Measurements from ENCODE around the gene SPACA9. TPM values are rescaled to one million over a fixed set of nuclear protein-coding genes. Genes with fewer than 3 reads are reported as not detected.

SPACA9 gene
- total RNA-seq, 2 donors from 2014 or later = 0.95 to 1.3 TPM

DNA sequence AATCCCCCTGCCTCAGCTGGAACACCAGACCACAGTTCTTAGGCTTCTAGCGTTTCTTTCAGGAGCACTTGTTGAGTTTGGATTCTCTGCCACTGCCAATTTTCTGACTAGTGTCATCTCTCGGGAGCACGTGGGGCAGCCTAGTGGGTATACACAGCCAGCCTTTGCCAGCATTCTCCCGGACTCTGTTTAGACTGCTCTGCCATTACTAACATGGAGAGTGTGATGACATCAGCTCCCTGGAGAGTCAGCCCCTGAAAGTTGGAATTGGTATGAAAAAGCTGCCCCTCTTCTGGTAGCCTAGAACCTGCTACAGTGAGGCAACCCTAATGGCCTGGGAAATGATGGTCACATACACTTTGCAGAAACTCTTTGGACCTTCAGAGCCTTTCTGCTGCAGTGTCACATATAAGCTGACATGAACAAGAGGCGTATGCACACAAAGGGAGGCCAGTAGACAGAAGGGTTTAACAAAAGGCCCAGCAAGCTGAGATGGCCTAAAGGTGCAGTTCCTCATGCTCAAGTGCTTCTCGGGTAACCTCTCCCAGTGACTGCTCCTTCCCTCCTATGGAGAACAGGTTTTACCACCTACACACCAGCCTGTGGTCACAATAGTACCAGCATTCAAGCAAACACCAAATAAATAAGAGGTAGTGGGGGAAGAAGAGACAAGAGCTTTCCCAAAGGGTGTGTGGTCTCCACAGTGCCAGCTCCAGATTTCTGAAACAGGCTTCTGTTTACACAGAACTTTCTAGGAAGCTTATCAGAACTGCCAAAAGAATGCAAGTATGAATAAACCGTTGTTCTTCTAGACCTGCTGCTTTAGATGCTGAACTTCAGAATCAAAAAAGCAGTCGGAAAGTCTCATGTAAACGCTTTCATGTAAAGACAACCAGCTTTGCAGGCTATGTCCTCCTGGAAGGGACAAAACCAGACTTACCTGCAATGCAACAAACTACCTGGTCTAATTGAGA, 16.5 kb downstream of the SPACA9 start:
- Mint-ChIP-seq H3K27ac (peak overlapping the region; percentile 70), H3K4me3 (no peak overlapping the region), H3K27me3 (no peaks in the 10 kb centered on the region), H3K36me3 (ENCODE audit: low read depth) (peaks cover 57% of the 10 kb centered on the region), H3K4me1 (no peaks in the 10 kb centered on the region), H3K9me3 (no peaks in the 10 kb centered on the region)
- ATAC-seq (replicated peaks) = no peak

DNA sequence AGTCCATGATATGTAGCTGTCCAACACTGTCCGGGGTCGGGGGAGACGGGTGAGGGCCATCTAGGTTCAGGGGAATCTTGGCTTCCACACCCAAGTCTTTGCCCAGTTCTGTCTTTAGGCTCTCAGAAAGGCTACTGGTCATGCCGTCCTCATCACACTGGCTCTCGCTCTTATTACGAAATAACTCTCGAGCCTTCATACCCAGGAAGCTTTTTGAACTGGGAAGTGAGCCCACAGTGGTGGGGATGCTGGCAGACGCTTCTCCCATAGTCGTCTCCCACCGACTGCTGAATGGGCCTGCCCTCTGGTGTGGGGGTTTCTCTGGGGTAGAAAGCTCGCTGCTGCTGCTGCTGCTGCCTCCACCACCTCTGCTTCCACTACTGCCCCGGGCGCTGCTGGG, 17.6 kb downstream of the SPACA9 start:
- no peak for ATAC-seq (replicated peaks)
- Mint-ChIP-seq H3K4me1 (no peaks in the 10 kb centered on the region), H3K27me3 (no peaks in the 10 kb centered on the region), H3K9me3 (no peaks in the 10 kb centered on the region), H3K27ac (no peak overlapping the region), H3K36me3 (ENCODE audit: low read depth) (peaks cover 68% of the 10 kb centered on the region), H3K4me3 (no peak overlapping the region)

DNA sequence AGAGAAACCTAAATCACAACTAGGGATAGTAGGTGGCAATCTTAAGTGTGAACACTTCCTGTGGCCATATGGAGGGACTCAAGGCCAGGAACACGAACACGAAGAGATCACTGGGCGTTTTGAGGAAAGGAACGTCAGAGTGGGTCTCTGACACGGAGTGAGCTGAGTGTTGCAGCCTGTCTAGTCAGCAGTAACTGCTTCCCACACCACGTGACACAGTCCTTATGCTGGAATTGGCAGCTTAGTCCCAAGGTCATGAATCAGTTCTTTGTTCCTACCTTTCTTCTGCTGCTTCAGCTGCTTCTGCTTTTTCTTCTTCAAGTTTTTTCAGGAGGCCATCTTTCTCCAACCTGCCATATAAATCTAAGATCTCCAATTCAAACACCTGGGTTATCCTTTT, 18.2 kb downstream of the SPACA9 start:
- peaks cover 74% of the 10 kb centered on the region for H3K36me3 Mint-ChIP-seq (ENCODE audit: low read depth)
- H3K4me3 Mint-ChIP-seq = no peak overlapping the region
- no peaks in the 10 kb centered on the region for H3K9me3 Mint-ChIP-seq
- no peak for ATAC-seq (replicated peaks)
- H3K27me3 Mint-ChIP-seq = no peaks in the 10 kb centered on the region
- no peaks in the 10 kb centered on the region for H3K4me1 Mint-ChIP-seq
- no peak overlapping the region for H3K27ac Mint-ChIP-seq

DNA sequence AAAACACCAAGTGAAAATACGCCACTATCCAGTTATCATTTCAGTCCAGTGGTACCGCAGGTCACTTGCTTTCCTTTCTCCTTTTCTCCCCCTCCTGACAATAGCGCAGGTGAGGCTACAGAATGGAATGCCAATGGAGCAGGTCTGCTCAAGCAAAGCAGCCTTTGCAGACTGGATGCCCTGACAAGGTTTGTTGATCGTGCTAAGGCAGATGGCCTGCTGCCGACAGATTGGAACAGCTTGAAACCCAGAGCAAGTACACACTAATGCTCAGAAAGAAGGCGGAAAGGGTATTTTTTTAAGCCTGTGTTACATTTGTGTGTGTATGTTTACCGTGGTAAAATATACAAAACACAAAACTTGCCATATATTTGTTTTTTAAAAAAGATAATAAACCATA, 19.4 kb downstream of the SPACA9 start:
- Mint-ChIP-seq H3K4me3 (no peak overlapping the region), H3K36me3 (ENCODE audit: low read depth) (peaks cover 73% of the 10 kb centered on the region), H3K9me3 (no peaks in the 10 kb centered on the region), H3K27me3 (no peaks in the 10 kb centered on the region), H3K4me1 (no peaks in the 10 kb centered on the region), H3K27ac (no peak overlapping the region)
- ATAC-seq (replicated peaks) = no peak

DNA sequence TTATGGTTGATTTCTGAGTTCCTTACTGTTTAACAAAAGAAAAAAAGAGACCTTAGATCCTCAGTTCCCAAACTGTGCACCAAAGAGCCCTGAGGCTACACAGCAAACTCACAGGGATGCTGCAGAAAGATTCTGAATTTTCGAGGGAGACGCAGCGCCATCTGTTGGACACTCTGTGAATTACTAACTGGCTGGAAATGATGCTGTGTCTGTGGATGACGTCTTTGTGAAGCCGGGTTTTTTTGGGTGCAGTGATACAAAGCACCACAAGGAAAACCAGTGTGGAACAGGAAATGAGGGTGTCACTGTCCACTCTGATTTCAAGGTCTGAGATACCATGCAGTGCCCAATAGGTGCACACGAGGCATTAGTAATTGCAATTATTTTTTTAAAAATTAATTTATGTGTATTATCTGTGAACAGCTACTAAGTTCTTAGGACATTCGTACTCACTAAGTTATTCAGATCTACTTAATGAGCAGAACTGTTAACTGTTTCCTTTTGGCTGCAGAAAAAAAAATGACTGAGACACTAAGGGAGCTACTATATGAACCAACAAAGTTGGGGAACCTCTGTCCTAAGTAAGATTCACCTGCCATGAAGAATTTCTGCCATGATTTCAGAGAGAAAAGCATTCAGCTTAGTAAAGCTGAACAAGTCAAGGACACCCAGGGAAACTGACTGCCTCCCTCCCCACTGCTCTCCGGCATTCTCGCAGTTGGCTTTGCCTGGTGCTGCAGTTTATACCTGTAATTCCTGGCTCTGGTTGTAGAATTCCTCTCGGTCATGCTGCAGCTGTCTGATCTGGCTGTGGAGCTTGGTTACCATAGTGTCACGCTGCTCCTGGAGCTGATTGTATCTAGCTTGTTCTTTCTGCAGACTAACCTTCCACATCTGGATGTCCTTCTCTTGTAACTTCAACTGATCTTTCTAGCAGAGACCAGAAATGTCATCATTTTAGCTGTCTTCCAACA, 23.4 kb downstream of the SPACA9 start:
- Mint-ChIP-seq H3K4me1 (no peaks in the 10 kb centered on the region), H3K9me3 (no peaks in the 10 kb centered on the region), H3K4me3 (no peak overlapping the region), H3K27me3 (no peaks in the 10 kb centered on the region), H3K27ac (no peak overlapping the region), H3K36me3 (ENCODE audit: low read depth) (peaks cover 82% of the 10 kb centered on the region)
- peak; percentile 94 for ATAC-seq (replicated peaks)

DNA sequence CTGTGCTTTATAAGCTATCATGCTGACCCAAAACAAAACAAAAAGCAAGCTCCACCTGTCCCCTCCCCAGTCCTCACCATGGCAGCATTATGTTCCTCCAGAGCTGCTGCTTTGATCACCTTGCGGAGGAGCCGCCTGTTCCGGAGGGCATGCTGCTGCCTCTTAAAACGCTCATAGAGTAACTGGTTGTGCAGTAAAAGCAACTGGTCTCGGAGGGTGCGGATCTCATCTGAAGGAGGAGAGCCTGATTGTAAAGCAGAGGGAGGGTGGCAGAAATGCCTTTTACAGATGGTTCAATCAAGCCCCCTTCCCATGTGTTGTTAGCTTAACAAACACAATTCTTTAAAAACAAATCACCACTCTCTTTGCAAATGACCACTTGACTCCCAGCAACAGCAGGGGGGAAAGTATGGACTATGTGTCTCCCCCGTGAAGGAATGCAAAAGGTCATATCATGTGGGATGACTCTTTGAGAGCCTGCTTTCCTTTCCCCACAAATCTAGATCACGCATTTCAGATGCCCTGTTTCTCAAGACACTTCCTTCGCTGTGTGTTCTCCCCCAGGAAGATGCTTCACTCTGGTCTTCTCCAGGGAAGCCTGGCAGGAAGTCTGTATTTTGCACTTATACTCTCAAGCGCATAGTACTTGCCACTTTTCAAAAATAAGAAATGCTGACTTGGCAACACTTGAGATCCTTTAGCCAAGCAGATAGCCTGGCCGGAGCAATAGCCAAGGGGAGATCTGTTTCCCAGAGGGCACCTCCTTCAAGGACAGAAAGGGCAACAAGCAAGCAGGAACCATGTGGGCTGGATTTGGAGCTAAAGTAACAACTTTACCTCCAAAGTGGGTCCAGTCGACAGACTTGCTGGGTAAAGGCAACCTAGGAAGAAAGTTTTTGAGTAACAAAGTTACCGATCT, 25.1 kb downstream of the SPACA9 start:
- Mint-ChIP-seq H3K27me3 (no peaks in the 10 kb centered on the region), H3K4me1 (no peaks in the 10 kb centered on the region), H3K4me3 (no peak overlapping the region), H3K27ac (no peak overlapping the region), H3K36me3 (ENCODE audit: low read depth) (peaks cover 65% of the 10 kb centered on the region), H3K9me3 (no peaks in the 10 kb centered on the region)
- ATAC-seq (replicated peaks) = no peak

DNA sequence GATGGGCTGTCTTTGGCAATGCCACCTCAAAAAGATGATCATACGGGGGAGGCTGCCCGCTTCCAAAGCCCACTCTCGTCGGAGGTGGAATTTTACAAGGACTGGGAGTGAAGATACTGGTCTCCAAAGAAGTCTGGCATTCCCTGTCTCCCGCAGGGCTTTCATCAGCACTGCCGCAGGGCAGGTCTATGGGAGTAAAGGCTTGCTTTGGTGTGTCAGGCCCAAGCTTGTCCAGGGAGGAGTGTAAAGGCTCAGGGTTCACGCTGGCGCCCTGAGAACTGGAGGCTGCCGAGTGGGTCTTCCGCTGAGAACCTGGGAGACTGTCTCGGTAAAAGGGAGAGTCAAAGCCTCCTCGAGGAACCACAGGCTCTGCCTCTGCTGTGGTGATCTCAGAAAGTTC, 27.0 kb downstream of the SPACA9 start:
- Mint-ChIP-seq H3K4me3 (no peak overlapping the region), H3K27me3 (no peaks in the 10 kb centered on the region), H3K9me3 (no peaks in the 10 kb centered on the region), H3K27ac (no peak overlapping the region), H3K36me3 (ENCODE audit: low read depth) (peaks cover 66% of the 10 kb centered on the region), H3K4me1 (no peaks in the 10 kb centered on the region)
- ATAC-seq (replicated peaks) = no peak

DNA sequence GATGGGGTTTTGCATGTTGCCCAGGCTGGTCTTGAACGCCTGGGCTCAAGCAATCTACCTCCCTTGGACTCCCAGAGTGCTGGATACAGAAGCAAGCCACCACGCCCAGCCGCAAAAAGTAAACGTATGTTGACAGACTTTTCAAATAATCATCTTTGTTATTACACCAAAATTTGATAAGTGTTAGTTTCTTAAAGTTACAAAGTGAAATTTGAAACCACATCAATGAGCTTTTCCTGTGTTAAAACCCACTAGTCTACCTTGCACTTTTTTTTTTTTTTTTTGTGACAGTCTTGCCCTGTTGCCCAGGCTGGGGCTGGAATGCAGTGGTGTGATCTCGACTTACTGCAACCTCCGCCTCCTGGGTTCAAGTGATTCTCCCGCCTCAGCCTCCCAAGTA, 29.9 kb downstream of the SPACA9 start:
- peaks cover 70% of the 10 kb centered on the region for H3K36me3 Mint-ChIP-seq (ENCODE audit: low read depth)
- ATAC-seq (replicated peaks) = no peak
- H3K27me3 Mint-ChIP-seq = no peaks in the 10 kb centered on the region
- H3K4me3 Mint-ChIP-seq = no peak overlapping the region
- no peaks in the 10 kb centered on the region for H3K4me1 Mint-ChIP-seq
- H3K9me3 Mint-ChIP-seq = no peaks in the 10 kb centered on the region
- no peak overlapping the region for H3K27ac Mint-ChIP-seq

DNA sequence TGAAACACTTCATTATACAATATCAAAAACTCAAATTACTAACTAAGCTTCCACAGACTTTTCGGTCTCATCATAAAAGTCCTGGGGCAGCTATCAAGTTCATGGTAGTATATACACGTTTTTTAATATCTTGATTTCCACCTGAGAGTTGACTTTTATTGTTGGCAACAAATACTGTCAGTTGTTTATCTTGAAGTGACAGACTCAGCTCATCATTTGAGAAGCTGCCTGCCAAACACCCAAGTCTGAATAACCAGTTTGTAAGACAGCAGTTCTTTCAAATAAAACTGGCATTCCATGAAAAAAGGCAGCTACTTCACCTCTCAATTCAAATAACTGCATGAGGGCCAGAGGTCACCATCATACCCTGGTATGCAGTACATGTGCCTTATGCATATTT, 30.6 kb downstream of the SPACA9 start:
- ATAC-seq (replicated peaks) = no peak
- H3K4me3 Mint-ChIP-seq = no peak overlapping the region
- no peaks in the 10 kb centered on the region for H3K4me1 Mint-ChIP-seq
- H3K9me3 Mint-ChIP-seq = no peaks in the 10 kb centered on the region
- H3K36me3 Mint-ChIP-seq (ENCODE audit: low read depth) = peaks cover 63% of the 10 kb centered on the region
- no peaks in the 10 kb centered on the region for H3K27me3 Mint-ChIP-seq
- no peak overlapping the region for H3K27ac Mint-ChIP-seq

DNA sequence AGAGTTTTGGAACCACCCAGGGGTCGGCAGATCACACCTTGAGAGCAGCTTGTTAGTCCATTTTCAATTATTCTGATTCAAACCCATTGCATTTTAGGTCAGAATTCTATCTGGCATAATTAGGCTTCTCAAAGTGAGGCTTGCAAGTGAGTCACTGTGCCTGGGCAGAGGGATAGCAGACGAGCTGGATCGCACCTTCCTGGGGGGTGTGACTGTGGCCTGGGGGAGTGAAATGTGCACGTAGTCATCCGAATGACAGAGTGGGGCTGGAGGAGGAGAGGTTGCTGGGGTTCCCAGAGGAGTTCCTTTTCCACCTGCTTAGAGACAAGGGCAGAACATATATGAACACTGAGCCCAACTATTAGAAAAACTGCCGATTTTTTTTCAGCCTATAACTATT, 31.7 kb downstream of the SPACA9 start:
- peaks cover 60% of the 10 kb centered on the region for H3K36me3 Mint-ChIP-seq (ENCODE audit: low read depth)
- no peaks in the 10 kb centered on the region for H3K4me1 Mint-ChIP-seq
- H3K9me3 Mint-ChIP-seq = no peaks in the 10 kb centered on the region
- no peaks in the 10 kb centered on the region for H3K27me3 Mint-ChIP-seq
- ATAC-seq (replicated peaks) = no peak
- H3K27ac Mint-ChIP-seq = no peak overlapping the region
- no peak overlapping the region for H3K4me3 Mint-ChIP-seq

DNA sequence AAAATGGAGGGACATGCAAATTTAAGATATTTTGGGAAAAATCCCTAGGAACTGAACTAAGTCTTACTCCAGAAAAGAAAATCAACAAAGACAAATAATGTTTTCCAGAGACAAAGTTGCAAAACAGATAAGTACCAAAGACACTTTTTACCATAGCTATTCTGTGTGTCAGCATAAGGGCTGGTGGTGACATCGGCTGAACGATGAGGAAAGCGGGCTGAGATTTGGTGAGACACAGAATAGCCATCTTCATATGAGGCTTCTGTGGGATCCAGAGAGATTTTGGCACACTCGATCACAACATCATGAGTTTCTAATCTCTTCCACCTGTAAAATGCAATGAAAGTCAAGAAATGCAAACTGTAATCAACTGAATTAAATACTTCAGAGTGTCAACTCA, 33.4 kb downstream of the SPACA9 start:
- peaks cover 61% of the 10 kb centered on the region for H3K36me3 Mint-ChIP-seq (ENCODE audit: low read depth)
- H3K4me1 Mint-ChIP-seq = no peaks in the 10 kb centered on the region
- no peaks in the 10 kb centered on the region for H3K9me3 Mint-ChIP-seq
- no peak for ATAC-seq (replicated peaks)
- H3K4me3 Mint-ChIP-seq = no peak overlapping the region
- H3K27ac Mint-ChIP-seq = no peak overlapping the region
- H3K27me3 Mint-ChIP-seq = no peaks in the 10 kb centered on the region

DNA sequence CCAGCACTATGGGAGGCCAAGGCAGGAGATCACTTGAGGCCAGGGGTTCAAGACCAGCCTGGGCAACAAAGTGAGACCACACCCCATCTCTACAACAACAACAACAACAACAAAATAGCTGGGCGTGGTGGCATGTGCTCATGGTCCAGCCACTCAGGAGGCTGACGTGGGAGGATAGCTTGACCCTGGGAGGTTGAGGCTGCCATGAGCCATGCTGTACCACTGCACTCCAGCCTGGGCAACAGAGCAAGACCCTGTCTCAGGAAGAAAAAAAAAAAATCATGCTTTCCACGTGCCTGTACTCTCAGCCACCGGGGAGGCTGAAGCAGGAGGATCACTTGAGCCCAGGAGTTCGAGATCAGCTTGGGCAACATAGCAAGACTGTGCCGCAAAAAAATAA, 36.2 kb downstream of the SPACA9 start:
- H3K9me3 Mint-ChIP-seq = no peaks in the 10 kb centered on the region
- H3K4me3 Mint-ChIP-seq = no peak overlapping the region
- no peaks in the 10 kb centered on the region for H3K27me3 Mint-ChIP-seq
- H3K4me1 Mint-ChIP-seq = no peaks in the 10 kb centered on the region
- ATAC-seq (replicated peaks) = no peak
- H3K27ac Mint-ChIP-seq = no peak overlapping the region
- peaks cover 76% of the 10 kb centered on the region for H3K36me3 Mint-ChIP-seq (ENCODE audit: low read depth)

DNA sequence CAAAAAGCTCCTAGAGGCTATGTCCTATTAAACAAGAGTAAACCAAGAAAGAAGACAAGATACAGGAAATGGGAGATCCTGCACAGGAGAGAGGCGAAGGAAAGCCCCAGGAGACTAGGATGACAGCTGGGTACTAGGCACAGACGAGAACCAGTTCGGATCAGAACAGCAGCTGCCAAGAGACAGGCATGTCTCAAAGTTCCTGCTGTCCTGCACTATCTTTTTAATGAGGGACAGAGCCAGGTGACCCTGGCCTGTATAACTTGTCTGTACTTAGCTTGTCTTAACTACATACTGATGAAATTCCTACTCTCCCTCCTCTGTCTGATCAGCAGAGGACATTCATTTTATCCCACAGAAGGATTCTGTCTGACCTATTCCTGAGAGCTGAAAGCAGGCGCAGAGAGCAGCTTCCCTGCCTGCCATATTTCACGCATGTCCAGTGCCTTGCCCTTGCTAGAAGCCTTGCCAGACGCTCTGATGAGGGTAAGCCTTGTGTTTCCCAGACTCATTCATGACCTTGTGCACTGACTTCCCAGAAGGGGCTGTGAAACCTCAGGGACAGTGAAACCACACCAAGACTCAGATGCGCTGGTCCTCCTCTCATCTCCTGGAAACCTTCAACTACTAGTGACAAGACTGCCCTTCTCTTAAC, 41.0 kb downstream of the SPACA9 start:
- no peaks in the 10 kb centered on the region for H3K4me1 Mint-ChIP-seq
- ATAC-seq (replicated peaks) = no peak
- H3K9me3 Mint-ChIP-seq = no peaks in the 10 kb centered on the region
- H3K4me3 Mint-ChIP-seq = no peak overlapping the region
- H3K27me3 Mint-ChIP-seq = no peaks in the 10 kb centered on the region
- H3K36me3 Mint-ChIP-seq (ENCODE audit: low read depth) = peaks cover 92% of the 10 kb centered on the region
- no peak overlapping the region for H3K27ac Mint-ChIP-seq
